GM12878 (cell line): ENCODE measurements around the gene RIMS3. TPM values are rescaled to one million over a fixed set of nuclear protein-coding genes. Genes with fewer than 3 reads are reported as not detected.

ENCODE experiments used
- FOXM1 ChIP-seq: IDR thresholded peaks from 2 replicates; pipeline ENCODE4 v1.6.1; 2012; ENCODE audit warnings: low read depth, mild to moderate bottlenecking, inconsistent platforms, low read length, moderate library complexity
- GABPA ChIP-seq: IDR thresholded peaks from 2 replicates; pipeline ENCODE4 v1.6.1; 2014; ENCODE audit warnings: antibody characterized with exemption, low read depth, mild to moderate bottlenecking, inconsistent platforms
- RAD51 ChIP-seq: fragments of 450-650 bp; IDR thresholded peaks from 2 replicates; pipeline ENCODE4 v1.6.1; 2016; ENCODE audit warnings: moderate library complexity, mild to moderate bottlenecking, inconsistent platforms
- RELA ChIP-seq: fragments of 450-650 bp; IDR thresholded peaks from 2 replicates; pipeline ENCODE4 v1.8.0; 2014; ENCODE audit warnings: borderline replicate concordance; ENCODE audit not compliant: partially characterized antibody
- TBL1XR1 ChIP-seq: IDR thresholded peaks from 2 replicates; pipeline ENCODE4 v1.6.1; 2012; ENCODE audit warnings: low read depth, low read length, improper control_type of control experiment
- ZBED1 ChIP-seq: IDR thresholded peaks from 2 replicates; pipeline ENCODE4 v1.6.1; 2016; ENCODE audit warnings: borderline replicate concordance
- ZNF207 ChIP-seq: fragments of 450-650 bp; IDR thresholded peaks from 2 replicates; pipeline ENCODE4 v1.6.1; 2014; ENCODE audit warnings: antibody characterized with exemption, mild to moderate bottlenecking, borderline replicate concordance
- ZZZ3 ChIP-seq: IDR thresholded peaks from 2 replicates; pipeline ENCODE4 v1.6.1; 2011; ENCODE audit warnings: low read depth; ENCODE audit not compliant: control insufficient read depth, insufficient read length
- polyA plus RNA-seq, 11 experiments: library from polyadenylated mRNA; depleted of rRNA in 4 of 11; unstranded in 6 of 11; stranded (reverse) in 5 of 11; fragments of >200 nt; fragmentation: Nextera tagmentation in 4 of 11; fragmentation: Illumina TruSeq in 1 of 11; extraction: Ambion mirVana in 4 of 11; extraction: Trizol in 1 of 11; gene quantifications; 1 replicate in 1 of 11; 2 replicates in 10 of 11; pipeline versions ENCODE4 v1.2.1 to v1.2.3, GENCODE V29; 2011 to 2016; ENCODE audit warnings: inconsistent platforms in 2 of 11, missing spikeins in 2 of 11, low read depth in 1 of 11
- total RNA-seq, 4 experiments: library from RNA; depleted of rRNA in 3 of 4; stranded (reverse); fragments of >200 nt in 3 of 4; fragmentation: Illumina TruSeq in 1 of 4; extraction: Trizol in 1 of 4; gene quantifications; 2 replicates each; pipeline versions ENCODE4 v1.2.1 to v1.2.3, GENCODE V29; 2013 to 2021
- TF ChIP-seq, protein P1 (sequence below): IDR thresholded peaks from 2 replicates; pipeline ENCODE4 v1.6.1; 2011; ENCODE audit warnings: low read depth, mild to moderate bottlenecking, low read length, moderate library complexity, borderline replicate concordance; ENCODE audit errors: extremely low read depth
- TF ChIP-seq, protein P2 (sequence below): fragments of 150-350 bp; IDR thresholded peaks from 2 replicates; pipeline ENCODE4 v1.6.1; 2016; ENCODE audit warnings: low read depth, low read length
- TF ChIP-seq, protein P3 (sequence below): IDR thresholded peaks from 2 replicates; pipeline ENCODE4 v1.6.1; 2012; ENCODE audit warnings: improper control_type of control experiment, low read depth, low read length; ENCODE audit not compliant: insufficient replicate concordance
- TF ChIP-seq, protein P4 (sequence below): fragments of 450-650 bp; IDR thresholded peaks from 2 replicates; pipeline ENCODE4 v1.6.1; 2016; ENCODE audit warnings: mild to moderate bottlenecking
- TF ChIP-seq, protein P5 (sequence below): fragments of 450-650 bp; IDR thresholded peaks from 2 replicates; pipeline ENCODE4 v1.6.1; 2017; ENCODE audit warnings: antibody characterized with exemption, mild to moderate bottlenecking, moderate library complexity

The RIMS3 gene
- total and polyA plus RNA-seq, 10 of the 15 experiments (the other 5 are each of a cell fraction or from before 2014, with no cell fraction given) = 0.02 to 4.7 (median 0.39) TPM

GRCh38 chr1:40712997-40713396 lies 47.5 kb upstream of the RIMS3 start (continued):
- TF ChIP-seq, protein P1, sequence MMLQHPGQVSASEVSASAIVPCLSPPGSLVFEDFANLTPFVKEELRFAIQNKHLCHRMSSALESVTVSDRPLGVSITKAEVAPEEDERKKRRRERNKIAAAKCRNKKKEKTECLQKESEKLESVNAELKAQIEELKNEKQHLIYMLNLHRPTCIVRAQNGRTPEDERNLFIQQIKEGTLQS = no peak
- TF ChIP-seq TBL1XR1 (no peak), ZZZ3 (no peak), RAD51 (no peak), ZBED1 (no peak), GABPA (peak; percentile 78), ZNF207 (no peak), FOXM1 (no peak), RELA (no peak)
- TF ChIP-seq, protein P2, sequence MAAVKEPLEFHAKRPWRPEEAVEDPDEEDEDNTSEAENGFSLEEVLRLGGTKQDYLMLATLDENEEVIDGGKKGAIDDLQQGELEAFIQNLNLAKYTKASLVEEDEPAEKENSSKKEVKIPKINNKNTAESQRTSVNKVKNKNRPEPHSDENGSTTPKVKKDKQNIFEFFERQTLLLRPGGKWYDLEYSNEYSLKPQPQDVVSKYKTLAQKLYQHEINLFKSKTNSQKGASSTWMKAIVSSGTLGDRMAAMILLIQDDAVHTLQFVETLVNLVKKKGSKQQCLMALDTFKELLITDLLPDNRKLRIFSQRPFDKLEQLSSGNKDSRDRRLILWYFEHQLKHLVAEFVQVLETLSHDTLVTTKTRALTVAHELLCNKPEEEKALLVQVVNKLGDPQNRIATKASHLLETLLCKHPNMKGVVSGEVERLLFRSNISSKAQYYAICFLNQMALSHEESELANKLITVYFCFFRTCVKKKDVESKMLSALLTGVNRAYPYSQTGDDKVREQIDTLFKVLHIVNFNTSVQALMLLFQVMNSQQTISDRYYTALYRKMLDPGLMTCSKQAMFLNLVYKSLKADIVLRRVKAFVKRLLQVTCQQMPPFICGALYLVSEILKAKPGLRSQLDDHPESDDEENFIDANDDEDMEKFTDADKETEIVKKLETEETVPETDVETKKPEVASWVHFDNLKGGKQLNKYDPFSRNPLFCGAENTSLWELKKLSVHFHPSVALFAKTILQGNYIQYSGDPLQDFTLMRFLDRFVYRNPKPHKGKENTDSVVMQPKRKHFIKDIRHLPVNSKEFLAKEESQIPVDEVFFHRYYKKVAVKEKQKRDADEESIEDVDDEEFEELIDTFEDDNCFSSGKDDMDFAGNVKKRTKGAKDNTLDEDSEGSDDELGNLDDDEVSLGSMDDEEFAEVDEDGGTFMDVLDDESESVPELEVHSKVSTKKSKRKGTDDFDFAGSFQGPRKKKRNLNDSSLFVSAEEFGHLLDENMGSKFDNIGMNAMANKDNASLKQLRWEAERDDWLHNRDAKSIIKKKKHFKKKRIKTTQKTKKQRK = no peak
- TF ChIP-seq, protein P3, sequence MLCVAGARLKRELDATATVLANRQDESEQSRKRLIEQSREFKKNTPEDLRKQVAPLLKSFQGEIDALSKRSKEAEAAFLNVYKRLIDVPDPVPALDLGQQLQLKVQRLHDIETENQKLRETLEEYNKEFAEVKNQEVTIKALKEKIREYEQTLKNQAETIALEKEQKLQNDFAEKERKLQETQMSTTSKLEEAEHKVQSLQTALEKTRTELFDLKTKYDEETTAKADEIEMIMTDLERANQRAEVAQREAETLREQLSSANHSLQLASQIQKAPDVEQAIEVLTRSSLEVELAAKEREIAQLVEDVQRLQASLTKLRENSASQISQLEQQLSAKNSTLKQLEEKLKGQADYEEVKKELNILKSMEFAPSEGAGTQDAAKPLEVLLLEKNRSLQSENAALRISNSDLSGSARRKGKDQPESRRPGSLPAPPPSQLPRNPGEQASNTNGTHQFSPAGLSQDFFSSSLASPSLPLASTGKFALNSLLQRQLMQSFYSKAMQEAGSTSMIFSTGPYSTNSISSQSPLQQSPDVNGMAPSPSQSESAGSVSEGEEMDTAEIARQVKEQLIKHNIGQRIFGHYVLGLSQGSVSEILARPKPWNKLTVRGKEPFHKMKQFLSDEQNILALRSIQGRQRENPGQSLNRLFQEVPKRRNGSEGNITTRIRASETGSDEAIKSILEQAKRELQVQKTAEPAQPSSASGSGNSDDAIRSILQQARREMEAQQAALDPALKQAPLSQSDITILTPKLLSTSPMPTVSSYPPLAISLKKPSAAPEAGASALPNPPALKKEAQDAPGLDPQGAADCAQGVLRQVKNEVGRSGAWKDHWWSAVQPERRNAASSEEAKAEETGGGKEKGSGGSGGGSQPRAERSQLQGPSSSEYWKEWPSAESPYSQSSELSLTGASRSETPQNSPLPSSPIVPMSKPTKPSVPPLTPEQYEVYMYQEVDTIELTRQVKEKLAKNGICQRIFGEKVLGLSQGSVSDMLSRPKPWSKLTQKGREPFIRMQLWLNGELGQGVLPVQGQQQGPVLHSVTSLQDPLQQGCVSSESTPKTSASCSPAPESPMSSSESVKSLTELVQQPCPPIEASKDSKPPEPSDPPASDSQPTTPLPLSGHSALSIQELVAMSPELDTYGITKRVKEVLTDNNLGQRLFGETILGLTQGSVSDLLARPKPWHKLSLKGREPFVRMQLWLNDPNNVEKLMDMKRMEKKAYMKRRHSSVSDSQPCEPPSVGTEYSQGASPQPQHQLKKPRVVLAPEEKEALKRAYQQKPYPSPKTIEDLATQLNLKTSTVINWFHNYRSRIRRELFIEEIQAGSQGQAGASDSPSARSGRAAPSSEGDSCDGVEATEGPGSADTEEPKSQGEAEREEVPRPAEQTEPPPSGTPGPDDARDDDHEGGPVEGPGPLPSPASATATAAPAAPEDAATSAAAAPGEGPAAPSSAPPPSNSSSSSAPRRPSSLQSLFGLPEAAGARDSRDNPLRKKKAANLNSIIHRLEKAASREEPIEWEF = no peak
- TF ChIP-seq, protein P4, sequence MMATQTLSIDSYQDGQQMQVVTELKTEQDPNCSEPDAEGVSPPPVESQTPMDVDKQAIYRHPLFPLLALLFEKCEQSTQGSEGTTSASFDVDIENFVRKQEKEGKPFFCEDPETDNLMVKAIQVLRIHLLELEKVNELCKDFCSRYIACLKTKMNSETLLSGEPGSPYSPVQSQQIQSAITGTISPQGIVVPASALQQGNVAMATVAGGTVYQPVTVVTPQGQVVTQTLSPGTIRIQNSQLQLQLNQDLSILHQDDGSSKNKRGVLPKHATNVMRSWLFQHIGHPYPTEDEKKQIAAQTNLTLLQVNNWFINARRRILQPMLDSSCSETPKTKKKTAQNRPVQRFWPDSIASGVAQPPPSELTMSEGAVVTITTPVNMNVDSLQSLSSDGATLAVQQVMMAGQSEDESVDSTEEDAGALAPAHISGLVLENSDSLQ = no peak
- TF ChIP-seq, protein P5, sequence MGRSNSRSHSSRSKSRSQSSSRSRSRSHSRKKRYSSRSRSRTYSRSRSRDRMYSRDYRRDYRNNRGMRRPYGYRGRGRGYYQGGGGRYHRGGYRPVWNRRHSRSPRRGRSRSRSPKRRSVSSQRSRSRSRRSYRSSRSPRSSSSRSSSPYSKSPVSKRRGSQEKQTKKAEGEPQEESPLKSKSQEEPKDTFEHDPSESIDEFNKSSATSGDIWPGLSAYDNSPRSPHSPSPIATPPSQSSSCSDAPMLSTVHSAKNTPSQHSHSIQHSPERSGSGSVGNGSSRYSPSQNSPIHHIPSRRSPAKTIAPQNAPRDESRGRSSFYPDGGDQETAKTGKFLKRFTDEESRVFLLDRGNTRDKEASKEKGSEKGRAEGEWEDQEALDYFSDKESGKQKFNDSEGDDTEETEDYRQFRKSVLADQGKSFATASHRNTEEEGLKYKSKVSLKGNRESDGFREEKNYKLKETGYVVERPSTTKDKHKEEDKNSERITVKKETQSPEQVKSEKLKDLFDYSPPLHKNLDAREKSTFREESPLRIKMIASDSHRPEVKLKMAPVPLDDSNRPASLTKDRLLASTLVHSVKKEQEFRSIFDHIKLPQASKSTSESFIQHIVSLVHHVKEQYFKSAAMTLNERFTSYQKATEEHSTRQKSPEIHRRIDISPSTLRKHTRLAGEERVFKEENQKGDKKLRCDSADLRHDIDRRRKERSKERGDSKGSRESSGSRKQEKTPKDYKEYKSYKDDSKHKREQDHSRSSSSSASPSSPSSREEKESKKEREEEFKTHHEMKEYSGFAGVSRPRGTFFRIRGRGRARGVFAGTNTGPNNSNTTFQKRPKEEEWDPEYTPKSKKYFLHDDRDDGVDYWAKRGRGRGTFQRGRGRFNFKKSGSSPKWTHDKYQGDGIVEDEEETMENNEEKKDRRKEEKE = no peak
